T-helper 2 cell treated with Interferon-gamma antibody and Interleukin-4, amounts not matched to agents 5 μg/mL and 100 μg/mL, for 36 hours (primary cell): ENCODE data around the gene CUX1.
A peak's percentile ranks its signal among the peaks of the same experiment; 100 is the strongest.
"Not testable (repeated sequence)": the region's sequence is repeated elsewhere in the genome, so short reads cannot be mapped to it uniquely, and the experiment has no call there.

ENCODE experiments used
- DNase-seq: peaks from one replicate; pipeline ENCODE4 v3.0.0; 2021; ENCODE audit warnings: low spot score
- H3K27ac Mint-ChIP-seq: one replicate; pipeline ENCODE4 v1.8.0; 2021; ENCODE audit warnings: mild to moderate bottlenecking, mixed read lengths
- H3K27me3 Mint-ChIP-seq: one replicate; pipeline ENCODE4 v1.8.0; 2021; ENCODE audit warnings: low read depth, mixed read lengths
- H3K36me3 Mint-ChIP-seq: one replicate; pipeline ENCODE4 v1.8.0; 2021; ENCODE audit warnings: low read depth, mixed read lengths
- H3K4me1 Mint-ChIP-seq: one replicate; pipeline ENCODE4 v1.8.0; 2021; ENCODE audit warnings: low read depth, mixed read lengths
- H3K4me3 Mint-ChIP-seq: one replicate; pipeline ENCODE4 v1.8.0; 2022; ENCODE audit warnings: mild to moderate bottlenecking, moderate library complexity, mixed read lengths
- H3K9me3 Mint-ChIP-seq: one replicate; pipeline ENCODE4 v1.8.0; 2021; ENCODE audit warnings: mixed read lengths

The CUX1 gene

GRCh38 chr7:102117743-102118142 lies 300.3 kb downstream of the CUX1 start:
- no peak for DNase-seq
- Mint-ChIP-seq H3K27me3 (no peaks in the 10 kb centered on the region), H3K27ac (no peak overlapping the region), H3K4me1 (peaks cover 12% of the 10 kb centered on the region), H3K36me3 (peaks cover 5% of the 10 kb centered on the region), H3K9me3 (no peaks in the 10 kb centered on the region), H3K4me3 (no peak overlapping the region)

- Mint-ChIP-seq H3K4me3 (no peak overlapping the region), H3K4me1 (peaks cover 12% of the 10 kb centered on the region), H3K27ac (no peak overlapping the region), H3K9me3 (no peaks in the 10 kb centered on the region), H3K27me3 (no peaks in the 10 kb centered on the region), H3K36me3 (peaks cover 5% of the 10 kb centered on the region)
- no peak for DNase-seq
Measured at GRCh38 chr7:102119213-102119651, 301.8 kb downstream of the CUX1 start.

DNA sequence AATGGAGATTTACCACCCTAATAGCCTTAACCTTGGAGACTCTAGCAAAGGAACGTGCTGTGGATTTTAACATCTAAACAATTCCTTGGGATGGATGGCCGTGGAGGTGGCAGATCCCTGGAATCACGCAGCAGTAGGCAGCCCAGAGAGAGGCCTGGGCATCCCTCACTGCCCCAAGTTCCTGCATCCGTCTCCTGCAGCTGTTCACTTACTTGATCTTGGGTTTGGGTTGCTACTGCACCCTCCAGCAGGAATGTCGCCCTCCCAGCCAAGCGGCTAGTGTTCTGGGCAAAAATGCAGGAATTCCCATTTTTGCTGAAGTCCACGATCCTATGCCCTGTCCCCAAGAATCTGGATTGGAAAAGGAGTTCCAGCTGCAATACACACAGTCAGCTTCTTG lies 302.5 kb downstream of the CUX1 start:
- Mint-ChIP-seq H3K4me3 (no peak overlapping the region), H3K9me3 (no peaks in the 10 kb centered on the region), H3K27me3 (no peaks in the 10 kb centered on the region), H3K36me3 (peaks cover 5% of the 10 kb centered on the region), H3K4me1 (peaks cover 12% of the 10 kb centered on the region), H3K27ac (no peak overlapping the region)
- no peak for DNase-seq

- peaks cover 3% of the 10 kb centered on the region for H3K36me3 Mint-ChIP-seq
- H3K27me3 Mint-ChIP-seq: no peaks in the 10 kb centered on the region
- no peaks in the 10 kb centered on the region for H3K9me3 Mint-ChIP-seq
- no peak overlapping the region for H3K4me3 Mint-ChIP-seq
- H3K27ac Mint-ChIP-seq: no peak overlapping the region
- H3K4me1 Mint-ChIP-seq: peaks cover 12% of the 10 kb centered on the region
- no peak for DNase-seq
Measured at GRCh38 chr7:102120666-102121195, 303.3 kb downstream of the CUX1 start.

DNA sequence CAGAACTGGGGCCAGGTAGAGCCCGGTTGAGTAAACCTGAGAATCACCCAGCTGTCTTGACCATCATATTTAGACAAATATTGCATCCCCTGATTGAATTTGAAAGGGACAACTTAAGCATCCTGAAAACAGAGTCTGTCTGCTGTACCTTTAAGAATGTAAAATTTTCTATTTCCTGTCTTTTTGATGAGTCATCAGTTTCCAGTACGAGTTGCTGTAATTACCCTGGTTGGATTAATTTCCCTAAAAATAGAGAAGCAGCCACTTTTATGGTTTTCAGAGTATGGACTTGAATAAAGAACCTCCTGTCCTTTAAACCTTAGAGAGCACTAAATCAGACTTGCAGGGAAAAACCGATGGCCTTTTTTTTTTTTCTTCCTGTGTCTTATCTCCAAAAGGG lies 304.6 kb downstream of the CUX1 start:
- Mint-ChIP-seq H3K9me3 (no peaks in the 10 kb centered on the region), H3K27me3 (no peaks in the 10 kb centered on the region), H3K4me3 (no peak overlapping the region), H3K36me3 (no peaks in the 10 kb centered on the region), H3K4me1 (peaks cover 12% of the 10 kb centered on the region), H3K27ac (no peak overlapping the region)
- no peak for DNase-seq

DNA sequence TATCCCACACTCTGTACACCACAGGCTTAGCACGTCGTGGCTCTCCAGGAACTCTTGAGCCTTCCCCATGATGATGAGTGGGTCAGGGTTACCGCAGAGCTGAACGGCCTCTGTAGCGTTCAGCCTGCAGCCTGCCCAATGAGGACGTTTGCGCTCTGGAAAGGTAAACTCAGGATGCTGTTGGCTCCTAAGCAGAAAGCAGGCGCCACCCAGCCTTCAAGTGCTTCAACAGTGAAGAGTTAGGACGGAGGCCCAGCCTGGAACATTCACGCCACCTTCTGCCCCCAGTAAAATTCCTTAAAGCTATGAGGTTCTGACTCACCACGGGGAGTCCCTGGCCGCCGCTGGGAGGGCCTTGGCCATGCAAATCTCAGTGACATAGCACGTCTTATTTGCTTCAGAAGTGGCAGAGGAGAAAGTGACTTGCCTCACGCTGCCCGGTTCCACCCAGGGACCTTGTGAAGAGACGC lies 307.7 kb downstream of the CUX1 start:
- Mint-ChIP-seq H3K27ac (no peak overlapping the region), H3K9me3 (no peaks in the 10 kb centered on the region), H3K4me3 (no peak overlapping the region), H3K36me3 (no peaks in the 10 kb centered on the region), H3K27me3 (no peaks in the 10 kb centered on the region), H3K4me1 (peaks cover 12% of the 10 kb centered on the region)
- DNase-seq: no peak

GRCh38 chr7:102128303-102128702 lies 310.9 kb downstream of the CUX1 start:
- no peak for DNase-seq
- Mint-ChIP-seq H3K36me3 (no peaks in the 10 kb centered on the region), H3K4me1 (no peaks in the 10 kb centered on the region), H3K4me3 (no peak overlapping the region), H3K9me3 (no peaks in the 10 kb centered on the region), H3K27me3 (no peaks in the 10 kb centered on the region), H3K27ac (no peak overlapping the region)

- no peak for DNase-seq
- Mint-ChIP-seq H3K4me1 (no peaks in the 10 kb centered on the region), H3K9me3 (no peaks in the 10 kb centered on the region), H3K27ac (no peak overlapping the region), H3K27me3 (no peaks in the 10 kb centered on the region), H3K36me3 (no peaks in the 10 kb centered on the region), H3K4me3 (no peak overlapping the region)
Measured at GRCh38 chr7:102129636-102130370, 312.4 kb downstream of the CUX1 start.

DNA sequence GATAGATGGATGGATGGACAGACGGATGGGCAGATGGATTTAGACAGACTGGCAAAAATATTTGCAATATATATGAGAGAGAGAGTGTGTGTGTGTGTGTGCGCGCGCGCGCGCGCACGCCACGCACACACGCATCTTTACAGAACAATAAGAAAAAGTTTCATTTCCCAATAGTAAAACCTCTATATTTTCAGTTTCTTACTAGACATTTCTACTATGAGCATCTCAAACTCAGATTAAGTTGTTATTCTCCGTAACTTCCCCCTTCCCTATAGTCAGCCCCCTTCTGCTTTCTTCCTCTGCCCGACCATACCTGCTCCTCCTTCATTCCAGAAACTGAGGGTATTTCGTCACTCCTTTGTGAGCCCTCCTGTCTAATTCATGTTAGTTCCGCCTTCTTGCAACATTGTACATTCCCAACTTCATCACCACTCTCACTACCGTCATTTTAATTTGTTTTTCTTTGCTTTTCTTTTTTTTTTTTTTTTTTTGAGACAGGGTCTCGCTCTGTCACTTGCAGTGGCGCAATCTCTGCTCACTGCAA lies 314.9 kb downstream of the CUX1 start:
- no peak for DNase-seq
- Mint-ChIP-seq H3K9me3 (no peaks in the 10 kb centered on the region), H3K4me1 (no peaks in the 10 kb centered on the region), H3K4me3 (no peak overlapping the region), H3K27me3 (no peaks in the 10 kb centered on the region), H3K27ac (no peak overlapping the region), H3K36me3 (no peaks in the 10 kb centered on the region)

GRCh38 chr7:102138676-102139075 lies 321.2 kb downstream of the CUX1 start:
- no peak overlapping the region for H3K4me3 Mint-ChIP-seq
- H3K9me3 Mint-ChIP-seq: no peaks in the 10 kb centered on the region
- no peak for DNase-seq
- H3K36me3 Mint-ChIP-seq: no peaks in the 10 kb centered on the region
- H3K27me3 Mint-ChIP-seq: no peaks in the 10 kb centered on the region
- no peak overlapping the region for H3K27ac Mint-ChIP-seq
- H3K4me1 Mint-ChIP-seq: peaks cover 8% of the 10 kb centered on the region

DNA sequence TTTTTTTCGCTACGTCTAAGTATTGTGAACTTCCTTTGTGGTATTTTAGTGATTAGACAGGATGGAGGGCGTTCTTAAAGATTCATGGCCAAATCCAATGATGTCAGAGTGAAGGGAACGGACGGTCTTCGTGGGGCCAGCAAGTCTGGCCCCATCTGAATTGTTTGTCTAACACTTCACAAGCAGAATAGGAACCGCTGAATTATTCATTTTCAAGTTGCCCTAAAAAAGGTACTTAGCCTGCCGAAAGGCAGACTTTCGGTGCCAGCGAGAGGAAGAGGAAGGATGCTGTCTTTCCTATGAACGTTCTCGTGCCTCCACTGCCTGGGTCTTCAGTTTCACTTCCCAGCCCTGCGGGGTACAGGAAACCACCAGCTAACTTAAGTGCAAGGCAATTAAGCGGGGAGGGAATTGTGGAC lies 323.5 kb downstream of the CUX1 start:
- H3K27me3 Mint-ChIP-seq: no peaks in the 10 kb centered on the region
- H3K4me3 Mint-ChIP-seq: peak overlapping the region; percentile 51
- H3K27ac Mint-ChIP-seq: peak overlapping the region; percentile 72
- DNase-seq: no peak
- H3K4me1 Mint-ChIP-seq: peaks cover 8% of the 10 kb centered on the region
- no peaks in the 10 kb centered on the region for H3K36me3 Mint-ChIP-seq
- no peaks in the 10 kb centered on the region for H3K9me3 Mint-ChIP-seq

- DNase-seq, H3K4me3 Mint-ChIP-seq, H3K9me3 Mint-ChIP-seq, H3K27ac Mint-ChIP-seq, H3K36me3 Mint-ChIP-seq, H3K27me3 Mint-ChIP-seq, H3K4me1 Mint-ChIP-seq: not testable (repeated sequence)
Measured at GRCh38 chr7:102142433-102142832, 325.0 kb downstream of the CUX1 start.

- Mint-ChIP-seq H3K27ac (no peak overlapping the region), H3K27me3 (no peaks in the 10 kb centered on the region), H3K36me3 (no peaks in the 10 kb centered on the region), H3K4me3 (no peak overlapping the region), H3K4me1 (peaks cover 2% of the 10 kb centered on the region), H3K9me3 (no peaks in the 10 kb centered on the region)
- DNase-seq: no peak
Measured at GRCh38 chr7:102146122-102146521, 328.7 kb downstream of the CUX1 start.

- H3K36me3 Mint-ChIP-seq: no peaks in the 10 kb centered on the region
- H3K27ac Mint-ChIP-seq: no peak overlapping the region
- no peaks in the 10 kb centered on the region for H3K9me3 Mint-ChIP-seq
- no peak for DNase-seq
- H3K27me3 Mint-ChIP-seq: no peaks in the 10 kb centered on the region
- H3K4me1 Mint-ChIP-seq: no peaks in the 10 kb centered on the region
- H3K4me3 Mint-ChIP-seq: no peak overlapping the region
Measured at GRCh38 chr7:102147008-102147407, 329.6 kb downstream of the CUX1 start.
